ENCODE results near the gene NOL4L. TPM values are rescaled to one million over a fixed set of nuclear protein-coding genes. Genes with fewer than 3 reads are reported as not detected.

Gene NOL4L
- total and polyA plus RNA-seq, 9 donors = 3.3 to 17.1 (median 10.6) TPM

DNA sequence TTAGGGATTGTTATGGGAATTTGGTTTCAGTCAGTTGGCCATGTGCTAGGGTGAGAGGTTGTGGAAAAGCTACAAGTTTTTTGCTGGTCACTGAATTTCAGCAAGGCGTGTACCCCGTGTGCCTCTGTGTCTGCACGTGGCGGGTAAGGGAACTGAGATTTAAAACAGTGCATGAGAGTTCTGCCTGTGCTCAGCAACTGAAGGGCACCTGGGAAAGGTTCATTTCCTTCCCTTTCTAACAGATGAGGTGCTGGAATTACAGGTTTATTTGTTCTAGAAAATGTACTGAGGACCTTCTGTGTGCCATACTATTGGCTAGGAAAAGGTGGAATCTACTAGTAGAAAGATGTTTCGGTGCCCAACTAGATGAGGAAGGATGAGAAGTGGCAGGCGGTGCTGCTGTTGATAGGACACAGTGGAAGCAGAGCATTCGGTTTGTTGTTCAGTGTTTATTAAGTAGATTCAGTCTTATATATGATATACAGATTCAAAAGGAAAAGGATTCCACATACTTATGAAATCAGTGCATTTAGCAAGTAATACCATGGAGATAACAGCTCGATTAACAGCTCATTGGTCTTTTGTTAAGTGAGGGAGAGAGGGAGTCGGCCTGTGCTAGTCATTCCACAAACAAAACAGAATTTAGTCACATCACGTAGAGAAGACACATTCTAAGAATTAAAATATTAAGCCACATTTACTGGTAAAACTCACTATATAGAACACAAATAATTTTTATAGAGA lies 142.3 kb downstream of the NOL4L start:
- 74 to 78% (median 74%) methylated on average over 10 of the region's 10 CpGs for WGBS, 3 donors
- H3K36me3 ChIP-seq = no peaks in the 10 kb centered on the region
- intact Hi-C loops (cut with DNase I) = no loop called here

DNA sequence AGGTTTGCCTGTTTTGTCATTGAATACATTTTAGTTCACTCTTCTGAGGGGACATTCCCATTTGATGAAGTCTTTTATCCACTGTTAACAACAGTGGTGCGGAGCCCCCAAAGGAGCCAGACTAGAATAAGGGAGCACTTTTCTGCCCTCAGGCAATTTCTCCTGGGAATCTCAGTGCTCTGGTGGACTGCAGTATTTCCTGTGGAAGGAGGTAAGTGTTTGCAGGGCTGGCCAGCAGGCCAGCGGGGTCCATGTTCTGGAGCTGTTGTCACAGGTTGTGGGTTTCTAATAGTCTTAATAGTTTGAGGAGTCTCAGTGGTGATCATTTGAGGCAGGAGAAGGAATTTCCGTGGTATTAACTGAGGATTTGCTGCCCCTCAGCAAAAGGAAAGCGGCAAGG lies 143.5 kb downstream of the NOL4L start:
- no peak overlapping the region for H3K4me3 ChIP-seq
- H3K9me3 ChIP-seq = no peaks in the 10 kb centered on the region
- intact Hi-C loops (cut with DNase I) = no loop called here
- TF ChIP-seq, protein P1, sequence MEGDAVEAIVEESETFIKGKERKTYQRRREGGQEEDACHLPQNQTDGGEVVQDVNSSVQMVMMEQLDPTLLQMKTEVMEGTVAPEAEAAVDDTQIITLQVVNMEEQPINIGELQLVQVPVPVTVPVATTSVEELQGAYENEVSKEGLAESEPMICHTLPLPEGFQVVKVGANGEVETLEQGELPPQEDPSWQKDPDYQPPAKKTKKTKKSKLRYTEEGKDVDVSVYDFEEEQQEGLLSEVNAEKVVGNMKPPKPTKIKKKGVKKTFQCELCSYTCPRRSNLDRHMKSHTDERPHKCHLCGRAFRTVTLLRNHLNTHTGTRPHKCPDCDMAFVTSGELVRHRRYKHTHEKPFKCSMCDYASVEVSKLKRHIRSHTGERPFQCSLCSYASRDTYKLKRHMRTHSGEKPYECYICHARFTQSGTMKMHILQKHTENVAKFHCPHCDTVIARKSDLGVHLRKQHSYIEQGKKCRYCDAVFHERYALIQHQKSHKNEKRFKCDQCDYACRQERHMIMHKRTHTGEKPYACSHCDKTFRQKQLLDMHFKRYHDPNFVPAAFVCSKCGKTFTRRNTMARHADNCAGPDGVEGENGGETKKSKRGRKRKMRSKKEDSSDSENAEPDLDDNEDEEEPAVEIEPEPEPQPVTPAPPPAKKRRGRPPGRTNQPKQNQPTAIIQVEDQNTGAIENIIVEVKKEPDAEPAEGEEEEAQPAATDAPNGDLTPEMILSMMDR (IDR thresholded peaks at IDR 0.05) = no peak
- TF ChIP-seq POLR2A (IDR thresholded peaks at IDR 0.05) (no peak), EP300 (IDR thresholded peaks at IDR 0.05) (no peak)
- DNase-seq = peak in 1 of 5 donors; percentile 4
- no peak overlapping the region for H3K27ac ChIP-seq
- no peaks in the 10 kb centered on the region for H3K27me3 ChIP-seq
- H3K36me3 ChIP-seq = no peaks in the 10 kb centered on the region
- WGBS, 3 donors = 90 to 94% (median 92%) methylated on average over 4 of the region's 4 CpGs
- H3K4me1 ChIP-seq (ENCODE audit: insufficient read depth) = no peaks in the 10 kb centered on the region

More for the DNA sequence above, 142.3 kb downstream of the NOL4L start:
- no peak overlapping the region for H3K4me3 ChIP-seq
- H3K27ac ChIP-seq = no peak overlapping the region
- H3K27me3 ChIP-seq = no peaks in the 10 kb centered on the region
- H3K9me3 ChIP-seq = no peaks in the 10 kb centered on the region
- TF ChIP-seq POLR2A (IDR thresholded peaks at IDR 0.05) (no peak), EP300 (IDR thresholded peaks at IDR 0.05) (no peak)
- no peak for DNase-seq
- no peaks in the 10 kb centered on the region for H3K4me1 ChIP-seq (ENCODE audit: insufficient read depth)

DNA sequence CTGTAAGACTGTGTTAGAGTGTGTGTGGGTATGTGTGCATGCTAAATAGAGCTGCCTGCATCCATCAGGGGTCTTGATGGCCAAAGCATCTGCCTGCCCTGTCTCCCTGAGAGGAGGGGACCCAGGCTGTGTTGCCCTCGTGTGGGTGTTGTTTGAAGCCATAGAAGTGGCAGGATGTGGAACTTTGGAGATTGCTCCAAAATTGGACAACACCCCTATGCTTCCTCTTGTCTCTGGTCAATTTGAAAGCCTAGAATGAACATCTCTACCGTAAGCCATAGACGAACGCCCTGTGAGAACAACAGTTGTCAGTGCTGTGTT lies 144.4 kb downstream of the NOL4L start:
- Histone ChIP-seq H3K4me3 (no peak overlapping the region), H3K4me1 (ENCODE audit: insufficient read depth) (no peaks in the 10 kb centered on the region), H3K36me3 (no peaks in the 10 kb centered on the region), H3K9me3 (no peaks in the 10 kb centered on the region), H3K27me3 (no peaks in the 10 kb centered on the region), H3K27ac (no peak overlapping the region)
- TF ChIP-seq, protein P1 (IDR thresholded peaks at IDR 0.05) = no peak
- TF ChIP-seq EP300 (IDR thresholded peaks at IDR 0.05) = no peak
- TF ChIP-seq POLR2A (IDR thresholded peaks at IDR 0.05) = no peak
- intact Hi-C loops (cut with DNase I) = no loop called here
- DNase-seq = peak in 1 of 5 donors; percentile 2
- WGBS, 3 donors = 88 to 92% (median 91%) methylated on average over 4 of the region's 4 CpGs

DNA sequence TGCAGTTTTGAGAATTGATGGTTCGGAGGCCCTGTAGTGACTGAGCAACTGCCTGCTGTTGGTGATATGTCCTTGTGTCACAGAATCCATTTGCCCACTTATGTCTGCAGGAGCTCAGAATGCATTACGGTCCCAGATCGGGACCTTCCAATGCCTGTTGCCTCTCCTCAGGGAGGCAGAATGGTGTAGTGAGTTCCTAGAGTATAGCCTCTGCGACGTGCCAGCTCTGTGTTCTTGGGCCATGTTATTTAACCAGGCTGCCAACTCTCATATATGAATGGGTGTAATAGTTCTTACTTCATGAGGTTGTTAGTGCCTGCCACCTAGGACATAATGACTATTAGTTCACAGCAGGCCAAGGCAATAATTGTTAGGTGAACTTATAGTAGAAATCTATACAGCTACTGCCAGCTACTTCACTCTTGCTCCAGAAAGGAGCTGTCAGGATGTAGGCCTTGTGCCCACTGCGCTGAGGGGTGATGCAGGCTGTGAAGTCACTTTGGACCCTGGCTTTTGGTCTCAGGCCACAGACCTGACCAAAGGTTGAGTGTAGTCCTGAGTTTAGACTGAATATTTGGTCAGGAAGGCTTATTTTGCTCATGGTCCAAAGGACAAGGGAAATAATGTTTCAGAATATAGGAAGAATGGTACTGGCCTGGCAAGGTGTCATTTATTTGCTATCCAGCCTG lies 144.9 kb downstream of the NOL4L start:
- intact Hi-C loops (cut with DNase I) = no loop called here
- no peaks in the 10 kb centered on the region for H3K27me3 ChIP-seq
- TF ChIP-seq POLR2A (IDR thresholded peaks at IDR 0.05) (no peak), EP300 (IDR thresholded peaks at IDR 0.05) (no peak)
- TF ChIP-seq, protein P1 (IDR thresholded peaks at IDR 0.05) = no peak
- DNase-seq = peak in 1 of 5 donors; percentile 8
- H3K36me3 ChIP-seq = no peaks in the 10 kb centered on the region
- no peaks in the 10 kb centered on the region for H3K4me1 ChIP-seq (ENCODE audit: insufficient read depth)
- no peaks in the 10 kb centered on the region for H3K9me3 ChIP-seq
- H3K27ac ChIP-seq = no peak overlapping the region
- 80 to 92% (median 87%) methylated on average over 6 of the region's 6 CpGs for WGBS, 3 donors
- H3K4me3 ChIP-seq = no peak overlapping the region
